A549 treated with AZD9567 at 1 μM for 4 hours (cell line): ENCODE results near the gene GAGE2A. TPM values are rescaled to one million over a fixed set of nuclear protein-coding genes. Genes with fewer than 3 reads are reported as not detected.

ENCODE experiments used
- total RNA-seq: library from RNA; stranded (reverse); fragments of 200-300 nt; extraction: Qiagen RNA extraction; gene quantifications from 5 replicates; pipeline ENCODE4 v1.2.3, GENCODE V29; 2022; ENCODE audit not compliant: insufficient read depth

The GAGE2A gene
- total RNA-seq = not detected in 5 replicates

GRCh38 chrX:49589196-49589595 is at the start of gene GAGE2A:
Gene GAGE2A (plus strand): TSS chrX:49589496. CDS start chrX:49590651, 1,155 bp downstream.

GRCh38 chrX:49541433-49541832 is 47.9 kb upstream of the GAGE2A start, which contains the start of gene GAGE12D:
Gene GAGE12D (plus strand): TSS chrX:49541733. CDS start chrX:49542888, 1,155 bp downstream.

GRCh38 chrX:49550989-49551388 is 38.3 kb upstream of the GAGE2A start, which contains the start of gene GAGE12E:
Gene GAGE12E (plus strand): TSS chrX:49551289. CDS start chrX:49552444, 1,155 bp downstream.

GRCh38 chrX:49560542-49560941 is 28.8 kb upstream of the GAGE2A start, which contains the start of gene GAGE12F:
Gene GAGE12F (plus strand): TSS chrX:49560842. CDS start chrX:49561997, 1,155 bp downstream.

GRCh38 chrX:49570100-49570499 is 19.2 kb upstream of the GAGE2A start, which contains the start of gene GAGE12G:
Gene GAGE12G (plus strand): TSS chrX:49570400. CDS start chrX:49571555, 1,155 bp downstream.

GRCh38 chrX:49579649-49580048 is 9.6 kb upstream of the GAGE2A start, which contains the start of gene GAGE12H:
Gene GAGE12H (plus strand): TSS chrX:49579949. CDS start chrX:49581104, 1,155 bp downstream.

GRCh38 chrX:49598720-49599119 is 9.4 kb downstream of the GAGE2A start, which contains the start of gene GAGE1:
Gene GAGE1 (plus strand): TSS chrX:49599020. CDS start chrX:49600175, 1,155 bp downstream.

Other genes starting within 250 kb of the GAGE2A start
- gene GAGE12C, start 57.3 kb upstream of the GAGE2A start, total RNA-seq = not detected in 5 replicates
- gene GAGE12D, start 47.8 kb upstream of the GAGE2A start, total RNA-seq = not detected in 5 replicates
- not detected in 5 replicates for gene GAGE12E, start 38.2 kb upstream of the GAGE2A start, total RNA-seq
- gene GAGE12F, start 28.7 kb upstream of the GAGE2A start, total RNA-seq = not detected in 5 replicates
- not detected in 5 replicates for gene GAGE12G, start 19.1 kb upstream of the GAGE2A start, total RNA-seq
- gene GAGE12H, start 9.5 kb upstream of the GAGE2A start, total RNA-seq = not detected in 5 replicates
- gene GAGE1, start 9.5 kb downstream of the GAGE2A start, total RNA-seq = not detected in 5 replicates
- 0.14 to 0.20 TPM in 2 of 5 replicates, not detected in the others for gene PAGE1, start 106.5 kb downstream of the GAGE2A start, total RNA-seq
- gene PAGE4, start 239.8 kb downstream of the GAGE2A start, total RNA-seq = not detected in 5 replicates